ENCODE results near the gene CCHCR1.

CCHCR1 gene

DNA sequence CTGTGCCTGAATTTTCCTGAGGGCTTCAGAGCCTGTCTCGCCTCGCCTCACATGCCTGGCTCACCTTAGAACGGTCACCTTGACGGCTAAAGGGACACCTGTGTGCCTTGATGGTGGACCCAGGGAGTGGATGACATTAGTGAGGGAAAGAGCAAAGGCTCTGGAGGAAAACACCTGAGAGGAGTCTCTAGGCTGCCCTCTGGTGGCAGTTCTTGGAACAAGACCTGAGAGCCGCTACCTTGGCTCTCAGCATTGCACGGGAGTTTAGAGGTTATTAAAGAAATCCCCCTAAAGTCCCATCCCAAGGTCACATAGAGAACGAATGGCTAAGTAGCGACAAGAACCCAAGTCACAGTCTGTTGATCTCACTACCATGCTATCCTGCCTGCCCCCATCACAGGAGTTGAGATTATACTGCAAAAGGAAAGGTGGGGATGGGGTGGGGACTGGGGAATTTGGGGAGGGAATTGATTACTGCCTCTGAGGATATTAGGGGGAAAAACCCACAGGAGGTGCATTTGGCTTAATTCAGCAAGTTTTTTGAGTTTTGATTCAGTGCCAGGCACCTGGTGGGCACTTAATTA lies 29.4 kb downstream of the CCHCR1 start:
- 19% methylated on average over 8 of the region's 8 CpGs for WGBS
- no peaks in the 10 kb centered on the region for H3K9me3 ChIP-seq (ENCODE audit: insufficient read depth, low read depth, low read length)

DNA sequence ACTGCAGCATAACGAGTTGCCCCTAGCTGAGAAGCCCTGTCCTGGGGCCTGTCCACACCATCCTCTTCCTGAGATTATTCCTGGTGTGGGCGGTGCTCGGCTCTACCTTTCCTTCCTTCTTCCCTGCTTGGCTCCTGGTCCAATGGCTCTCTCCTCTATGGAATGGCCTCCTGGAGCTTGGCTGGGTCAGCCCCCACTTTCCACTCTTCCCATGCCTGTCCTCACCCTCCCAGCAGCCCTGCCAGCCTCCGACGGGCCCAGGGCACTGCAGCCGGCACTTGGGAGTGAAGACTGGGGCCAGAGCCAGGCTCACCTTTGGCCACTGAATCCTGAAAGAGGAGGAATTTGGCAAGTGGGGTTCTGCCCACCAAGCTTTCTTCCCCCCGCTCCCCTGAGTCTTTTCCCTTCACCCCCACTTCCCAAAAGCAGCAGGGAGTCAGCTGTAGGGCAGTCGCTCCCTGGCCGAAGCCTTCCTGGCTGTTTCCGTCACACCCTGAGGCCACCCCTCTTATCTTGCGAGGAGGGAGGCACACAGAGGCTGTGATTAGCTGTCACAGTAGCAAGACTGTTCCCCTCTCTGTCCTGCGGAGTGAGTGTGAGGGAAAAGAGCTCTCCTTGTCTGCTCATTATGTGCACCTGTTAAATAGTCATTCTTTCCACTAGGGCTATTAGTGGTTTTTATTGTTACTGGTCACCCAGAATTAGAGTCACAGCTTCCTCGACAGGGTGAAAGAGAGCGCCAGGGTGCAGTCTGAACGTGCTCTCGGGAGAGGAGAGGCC lies 31.0 kb downstream of the CCHCR1 start:
- Histone ChIP-seq H3K4me1 (ENCODE audit: insufficient read depth, low read length) (peaks cover 7% of the 10 kb centered on the region; the same call in 1 of the 2 replicates), H3K9ac (ENCODE audit: low read depth, low read length) (no peak overlapping the region), H3K4me3 (ENCODE audit: low read length) (no peak overlapping the region), H3K27ac (ENCODE audit: low read depth, low read length) (no peak overlapping the region), H3K27me3 (ENCODE audit: insufficient read depth, low read length) (no peaks in the 10 kb centered on the region), H3K36me3 (ENCODE audit: insufficient read depth, low read length) (no peaks in the 10 kb centered on the region), H3K9me3 (ENCODE audit: insufficient read depth, low read depth, low read length) (no peaks in the 10 kb centered on the region)
- WGBS: 75% methylated on average over 16 of the region's 16 CpGs

More for the DNA sequence above, 29.4 kb downstream of the CCHCR1 start:
- H3K9ac ChIP-seq (ENCODE audit: low read depth, low read length): no peak overlapping the region
- no peaks in the 10 kb centered on the region for H3K27me3 ChIP-seq (ENCODE audit: insufficient read depth, low read length)
- H3K4me3 ChIP-seq (ENCODE audit: low read length): no peak overlapping the region
- H3K36me3 ChIP-seq (ENCODE audit: insufficient read depth, low read length): no peaks in the 10 kb centered on the region
- peaks cover 7% of the 10 kb centered on the region; the same call in 1 of the 2 replicates for H3K4me1 ChIP-seq (ENCODE audit: insufficient read depth, low read length)
- H3K27ac ChIP-seq (ENCODE audit: low read depth, low read length): no peak overlapping the region

DNA sequence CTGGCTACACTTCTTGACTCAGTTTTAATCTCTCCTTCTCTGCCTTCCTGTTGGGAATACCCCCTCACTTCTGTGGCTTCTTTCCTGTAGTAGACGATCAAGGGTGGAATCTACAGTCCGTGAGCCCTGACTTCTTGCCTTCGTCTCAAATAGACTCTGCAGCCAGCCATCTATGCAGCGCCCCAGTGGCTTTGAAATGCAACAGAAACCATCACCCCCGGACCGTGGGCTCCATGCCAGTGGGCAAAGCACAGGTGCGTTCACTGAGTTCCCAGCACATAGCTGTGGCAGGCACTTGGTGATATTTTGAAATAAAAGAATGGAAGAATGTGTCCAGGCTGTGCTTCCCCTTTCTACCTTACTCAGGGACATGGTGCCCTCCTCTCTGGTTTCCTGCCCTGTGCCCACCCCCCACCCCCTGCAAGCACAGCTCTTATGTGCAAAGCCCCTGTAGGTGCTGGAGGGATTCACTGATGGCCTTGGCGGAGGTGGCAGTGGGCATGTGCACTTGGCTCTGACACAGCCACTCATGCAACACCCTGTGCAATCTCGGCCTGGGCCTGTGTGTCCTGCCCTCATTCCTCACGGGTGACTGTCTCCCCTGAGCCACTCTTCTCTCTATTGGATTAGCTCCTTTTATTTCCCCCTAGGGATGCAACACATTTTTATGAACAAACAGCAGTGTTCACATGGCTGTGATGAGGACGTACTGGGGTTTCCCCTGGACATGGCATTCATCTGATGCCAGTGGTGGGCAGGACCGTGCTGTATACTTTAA lies 31.8 kb downstream of the CCHCR1 start:
- H3K9me3 ChIP-seq (ENCODE audit: insufficient read depth, low read depth, low read length): no peaks in the 10 kb centered on the region
- no peak overlapping the region for H3K4me3 ChIP-seq (ENCODE audit: low read length)
- H3K9ac ChIP-seq (ENCODE audit: low read depth, low read length): no peak overlapping the region
- 91% methylated on average over 12 of the region's 12 CpGs for WGBS
- H3K36me3 ChIP-seq (ENCODE audit: insufficient read depth, low read length): no peaks in the 10 kb centered on the region
- H3K27me3 ChIP-seq (ENCODE audit: insufficient read depth, low read length): no peaks in the 10 kb centered on the region
- H3K27ac ChIP-seq (ENCODE audit: low read depth, low read length): no peak overlapping the region
- peaks cover 7% of the 10 kb centered on the region; the same call in 1 of the 2 replicates for H3K4me1 ChIP-seq (ENCODE audit: insufficient read depth, low read length)

DNA sequence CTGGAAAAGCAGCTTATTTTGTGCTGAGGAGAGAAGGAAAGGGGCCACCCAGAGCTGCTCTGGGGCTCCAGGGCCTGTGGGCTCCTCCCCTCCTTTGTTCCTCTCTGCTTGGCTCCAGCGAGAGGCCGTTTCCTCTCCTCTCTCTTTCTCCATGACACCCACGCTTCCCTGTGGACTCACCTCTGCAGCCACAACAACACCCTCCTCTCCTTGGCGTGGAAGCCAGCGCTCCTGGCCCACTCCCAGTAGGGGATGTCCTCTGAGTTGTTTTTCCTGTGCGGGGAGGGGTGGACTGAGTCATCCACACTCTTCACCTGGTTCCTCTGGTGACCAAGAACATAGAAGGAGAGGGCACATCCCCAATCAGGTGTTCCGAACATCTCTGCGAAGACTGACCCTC lies 32.4 kb downstream of the CCHCR1 start:
- WGBS: 56% methylated on average over 7 of the region's 8 CpGs
- H3K9me3 ChIP-seq (ENCODE audit: insufficient read depth, low read depth, low read length): no peaks in the 10 kb centered on the region
- H3K27me3 ChIP-seq (ENCODE audit: insufficient read depth, low read length): no peaks in the 10 kb centered on the region
- H3K4me1 ChIP-seq (ENCODE audit: insufficient read depth, low read length): peaks cover 7% of the 10 kb centered on the region; the same call in 1 of the 2 replicates
- no peak overlapping the region for H3K9ac ChIP-seq (ENCODE audit: low read depth, low read length)
- H3K27ac ChIP-seq (ENCODE audit: low read depth, low read length): no peak overlapping the region
- no peak overlapping the region for H3K4me3 ChIP-seq (ENCODE audit: low read length)
- H3K36me3 ChIP-seq (ENCODE audit: insufficient read depth, low read length): no peaks in the 10 kb centered on the region

DNA sequence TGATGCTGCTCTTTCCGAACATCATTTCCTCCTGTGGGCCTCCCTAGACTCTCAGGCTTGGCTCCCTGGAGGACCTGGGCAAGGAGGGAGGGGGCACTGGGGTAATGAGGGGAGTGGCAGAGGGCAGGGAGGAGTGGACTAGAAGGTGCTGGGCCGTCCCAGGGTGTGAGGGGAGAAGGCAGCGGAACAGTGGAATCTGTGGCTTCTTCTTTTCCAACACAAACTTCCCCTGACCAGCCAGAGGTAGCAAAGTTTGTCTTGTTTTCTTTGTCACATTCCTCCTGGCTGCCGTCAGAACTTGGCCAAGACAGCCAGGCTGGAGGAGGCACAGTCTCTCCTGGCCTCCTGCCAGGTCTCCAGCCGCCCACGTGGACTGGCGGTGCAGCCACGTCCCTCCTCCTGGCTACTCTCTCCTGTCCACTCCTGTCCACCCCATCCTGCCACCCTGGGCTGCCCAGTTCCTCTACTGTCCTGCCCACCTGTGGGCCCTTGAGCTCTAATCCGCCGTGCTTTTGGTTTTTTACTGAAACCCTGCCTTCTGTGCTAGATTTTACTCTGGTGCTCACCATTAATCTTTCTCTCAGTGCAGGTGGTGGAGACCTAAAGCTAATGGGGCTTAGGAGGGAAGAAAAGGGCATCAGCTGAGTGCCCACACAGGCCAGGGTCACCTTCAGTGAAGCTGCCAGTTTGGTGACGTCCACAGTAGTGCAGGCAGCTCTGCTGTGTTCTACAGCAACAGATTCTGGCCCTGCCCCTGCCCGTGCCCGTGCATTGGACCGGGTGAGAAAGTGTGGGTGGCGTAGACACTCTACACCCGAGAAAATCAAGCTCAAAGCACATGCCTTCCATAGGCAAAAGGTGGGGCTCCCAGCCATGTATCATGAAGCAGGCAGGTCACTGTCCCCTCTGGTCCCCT lies 34.6 kb downstream of the CCHCR1 start:
- H3K27ac ChIP-seq (ENCODE audit: low read depth, low read length): no peak overlapping the region
- H3K36me3 ChIP-seq (ENCODE audit: insufficient read depth, low read length): no peaks in the 10 kb centered on the region
- 92% methylated on average over 16 of the region's 16 CpGs for whole genome bisulfite sequencing
- H3K27me3 ChIP-seq (ENCODE audit: insufficient read depth, low read length): no peaks in the 10 kb centered on the region
- H3K9ac ChIP-seq (ENCODE audit: low read depth, low read length): no peak overlapping the region
- no peak overlapping the region for H3K4me3 ChIP-seq (ENCODE audit: low read length)
- no peaks in the 10 kb centered on the region for H3K9me3 ChIP-seq (ENCODE audit: insufficient read depth, low read depth, low read length)
- H3K4me1 ChIP-seq (ENCODE audit: insufficient read depth, low read length): peaks cover 7% of the 10 kb centered on the region; the same call in 1 of the 2 replicates

DNA sequence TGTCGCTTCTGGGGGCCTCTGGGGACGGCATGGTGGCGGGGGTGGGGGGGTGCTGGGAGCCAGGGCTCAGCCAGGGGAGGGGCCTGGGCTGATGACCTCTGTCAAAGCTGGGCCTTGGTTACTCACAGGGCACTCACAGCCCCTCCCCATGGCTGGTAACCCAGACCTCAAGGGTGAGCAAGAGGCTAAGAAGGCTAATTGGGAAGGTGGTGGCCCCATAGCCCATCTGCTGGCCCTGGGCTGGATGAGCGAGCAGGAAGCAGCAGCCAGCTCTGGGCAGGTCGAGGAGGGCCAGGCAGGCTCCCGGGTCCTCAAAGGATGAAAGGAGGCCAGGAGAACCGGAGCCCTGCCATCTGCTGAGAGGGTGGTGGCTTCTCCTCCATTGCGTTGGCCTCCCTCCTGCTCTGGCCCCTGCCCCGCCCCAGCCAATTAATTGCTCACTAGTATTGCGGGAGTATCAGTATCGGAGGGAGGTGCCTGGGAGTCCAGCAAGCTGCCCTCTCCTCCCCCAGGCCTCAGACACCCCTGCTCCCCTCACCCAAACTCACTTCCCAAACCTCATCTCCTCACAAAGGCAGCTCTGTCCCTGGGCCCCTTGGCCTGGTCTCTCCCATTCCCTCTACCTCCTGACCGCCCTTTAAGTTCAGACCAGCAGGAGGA lies 36.3 kb downstream of the CCHCR1 start:
- Histone ChIP-seq H3K27me3 (ENCODE audit: insufficient read depth, low read length) (no peaks in the 10 kb centered on the region), H3K4me1 (ENCODE audit: insufficient read depth, low read length) (peaks cover 7% of the 10 kb centered on the region; the same call in 1 of the 2 replicates), H3K9ac (ENCODE audit: low read depth, low read length) (no peak overlapping the region), H3K36me3 (ENCODE audit: insufficient read depth, low read length) (no peaks in the 10 kb centered on the region), H3K27ac (ENCODE audit: low read depth, low read length) (no peak overlapping the region), H3K9me3 (ENCODE audit: insufficient read depth, low read depth, low read length) (no peaks in the 10 kb centered on the region), H3K4me3 (ENCODE audit: low read length) (no peak overlapping the region)
- WGBS: 93% methylated on average over 12 of the region's 12 CpGs

DNA sequence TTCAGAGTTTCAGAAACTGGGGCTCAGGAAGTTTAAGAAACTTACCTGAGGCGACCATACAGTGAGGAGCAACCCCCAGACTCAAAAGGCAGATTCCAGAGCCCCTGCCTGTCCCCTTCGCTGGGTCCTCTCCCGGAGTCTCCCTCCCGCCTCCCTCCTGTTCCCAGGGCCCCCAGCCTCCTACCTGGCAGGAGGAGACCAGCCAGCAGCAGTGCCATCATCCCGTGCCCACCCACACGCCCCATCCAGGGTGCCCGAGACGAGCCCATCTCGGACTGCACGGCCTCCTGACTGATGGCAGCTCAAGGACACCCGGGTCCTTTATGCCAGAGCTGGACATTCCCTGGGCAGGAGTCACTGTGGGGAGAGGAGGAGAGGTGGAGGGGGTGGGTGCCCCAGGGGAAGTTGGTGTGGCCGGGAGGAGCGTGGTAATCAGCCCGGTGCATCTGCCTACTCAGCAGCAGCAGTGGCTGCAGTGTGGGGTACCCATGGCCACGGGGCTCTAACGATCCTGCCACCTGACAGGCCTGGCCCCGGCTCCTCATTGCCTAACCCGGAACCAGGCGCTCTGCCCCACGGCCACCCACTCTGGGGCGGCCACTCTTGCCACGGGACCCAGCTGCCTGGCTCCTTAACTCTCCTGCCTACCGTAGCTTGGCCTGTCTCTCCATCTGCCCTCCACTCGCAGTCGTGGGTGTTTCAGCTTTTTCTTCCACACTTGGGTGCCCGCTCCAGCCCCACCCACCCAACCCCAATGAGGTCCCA lies 37.3 kb downstream of the CCHCR1 start, which contains the start of gene CDSN:
CDSN (minus strand) TSS at position 296 of the 765 bp plus-strand sequence; CDS start at position 269, 27 bp downstream.
- H3K4me1 ChIP-seq (ENCODE audit: insufficient read depth, low read length): peaks cover 6% of the 10 kb centered on the region; the same call in 1 of the 2 replicates
- H3K9me3 ChIP-seq (ENCODE audit: insufficient read depth, low read depth, low read length): no peaks in the 10 kb centered on the region
- WGBS: 91% methylated on average over 26 of the region's 26 CpGs
- H3K27ac ChIP-seq (ENCODE audit: low read depth, low read length): no peak within 1 kb of the TSS
- no peak within 1 kb of the TSS for H3K9ac ChIP-seq (ENCODE audit: low read depth, low read length)
- no peak within 1 kb of the TSS for H3K4me3 ChIP-seq (ENCODE audit: low read length)
- H3K36me3 ChIP-seq (ENCODE audit: insufficient read depth, low read length): no peaks in the 10 kb centered on the region
- H3K27me3 ChIP-seq (ENCODE audit: insufficient read depth, low read length): no peaks in the 10 kb centered on the region

DNA sequence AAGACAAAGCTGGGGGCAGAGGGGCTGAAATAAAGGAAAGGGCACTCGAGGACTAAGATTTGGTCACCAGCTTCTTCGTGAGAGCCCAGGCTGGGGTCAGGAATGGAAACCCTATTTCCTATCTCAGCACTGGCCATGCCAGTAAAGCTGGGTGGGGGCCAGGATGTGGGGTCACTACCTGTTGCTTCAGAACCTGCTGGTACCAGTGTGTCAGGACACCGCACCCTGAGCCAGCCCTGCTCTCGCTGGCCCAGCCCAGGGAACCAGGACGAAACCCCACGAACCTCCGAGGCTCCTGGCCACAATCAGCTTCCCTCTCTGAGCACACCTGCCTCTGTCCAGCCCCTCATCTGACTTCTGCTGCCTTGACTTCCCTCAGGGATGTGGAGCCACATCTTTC lies 39.4 kb downstream of the CCHCR1 start:
- H3K4me1 ChIP-seq (ENCODE audit: insufficient read depth, low read length): peaks cover 16% of the 10 kb centered on the region; the same call in 1 of the 2 replicates
- H3K9me3 ChIP-seq (ENCODE audit: insufficient read depth, low read depth, low read length): no peaks in the 10 kb centered on the region
- no peaks in the 10 kb centered on the region for H3K27me3 ChIP-seq (ENCODE audit: insufficient read depth, low read length)
- H3K36me3 ChIP-seq (ENCODE audit: insufficient read depth, low read length): no peaks in the 10 kb centered on the region
- WGBS: 93% methylated on average over 7 of the region's 7 CpGs
- H3K27ac ChIP-seq (ENCODE audit: low read depth, low read length): no peak overlapping the region
- no peak overlapping the region for H3K9ac ChIP-seq (ENCODE audit: low read depth, low read length)
- H3K4me3 ChIP-seq (ENCODE audit: low read length): no peak overlapping the region

DNA sequence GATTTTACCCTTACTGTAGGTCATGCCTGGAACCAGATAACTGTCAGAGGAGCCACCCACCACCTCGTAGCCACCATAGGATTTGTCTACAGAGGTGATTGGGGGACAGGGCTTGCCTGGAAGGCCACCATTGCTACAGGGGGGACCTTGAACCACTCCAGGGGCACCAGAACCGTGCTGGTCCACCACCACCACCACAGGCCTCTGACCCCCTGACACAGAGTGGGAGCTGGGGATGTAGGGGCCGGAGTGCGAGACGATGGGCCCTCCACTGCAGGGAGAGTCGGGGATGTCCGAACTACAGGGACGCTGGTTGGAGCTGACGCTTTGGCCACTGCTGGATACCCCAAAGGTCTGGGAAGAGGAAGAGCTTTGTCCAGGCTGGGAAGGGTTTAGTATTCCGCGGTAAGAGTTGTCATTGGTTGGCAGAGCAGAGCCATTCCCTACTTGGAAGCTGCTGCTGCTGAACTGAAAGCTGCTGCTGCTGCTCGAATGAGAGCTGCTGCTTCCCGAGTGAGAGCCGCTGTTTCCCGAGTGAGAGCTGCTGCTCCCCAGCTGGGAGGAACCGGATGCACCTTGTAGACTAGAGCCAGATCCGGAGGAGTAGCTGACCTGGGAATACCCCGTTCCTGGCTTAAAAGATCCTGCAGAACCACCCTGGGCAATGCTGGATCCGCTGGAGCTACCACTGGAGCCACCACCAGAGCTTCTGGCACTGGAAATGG lies 40.8 kb downstream of the CCHCR1 start:
- Histone ChIP-seq H3K4me1 (ENCODE audit: insufficient read depth, low read length) (peaks cover 16% of the 10 kb centered on the region; the same call in 1 of the 2 replicates), H3K4me3 (ENCODE audit: low read length) (no peak overlapping the region), H3K27ac (ENCODE audit: low read depth, low read length) (no peak overlapping the region), H3K9ac (ENCODE audit: low read depth, low read length) (no peak overlapping the region), H3K9me3 (ENCODE audit: insufficient read depth, low read depth, low read length) (no peaks in the 10 kb centered on the region), H3K36me3 (ENCODE audit: insufficient read depth, low read length) (no peaks in the 10 kb centered on the region), H3K27me3 (ENCODE audit: insufficient read depth, low read length) (peaks cover 4% of the 10 kb centered on the region; the same call in 1 of the 2 replicates)
- WGBS: 89% methylated on average over 19 of the region's 19 CpGs

Measured in HUES64 (cell line).